ENCODE measurements around the gene DSCAM. TPM values are rescaled to one million over a fixed set of nuclear protein-coding genes. Genes with fewer than 3 reads are reported as not detected.

Gene DSCAM
- total and polyA plus RNA-seq, 2 donors (not counting 1 experiment from before 2014, with no cell fraction given): not detected

DNA sequence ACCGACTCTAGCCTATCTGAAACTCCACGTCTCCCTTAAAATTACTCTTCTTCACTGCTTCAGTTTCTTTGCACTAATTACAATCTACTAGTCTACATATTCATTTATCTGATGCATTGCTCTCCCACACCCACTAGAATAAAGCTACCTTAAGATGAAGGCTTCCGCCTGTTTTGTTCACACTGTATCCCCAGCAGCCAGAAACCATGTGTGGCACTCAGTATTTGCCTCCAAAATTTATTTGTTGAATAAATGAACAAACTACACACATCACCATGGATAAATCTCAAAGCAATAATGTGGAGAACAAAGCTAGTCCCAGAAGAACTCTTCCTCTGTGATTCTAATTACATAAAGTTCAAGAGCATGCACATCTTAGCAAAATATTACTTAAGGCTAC lies 95.7 kb downstream of the DSCAM start:
- ATAC-seq (ENCODE audit: low read depth) (no peak), DNase-seq (no peak)
- Histone ChIP-seq H3K36me3 (replicated peaks in 1 of 2; ENCODE audit: control extremely low read depth in 1 of 2, control insufficient read depth in 1 of 2, extremely low read depth in 1 of 2, insufficient read depth in 2 of 2, low read length in 1 of 2) (no peaks in the 10 kb centered on the region), H2AFZ (ENCODE audit: insufficient read depth, low read depth, low read length, poor library complexity, severe bottlenecking) (no peak overlapping the region), H3K27ac (ENCODE audit: low read length in 2 of 2) (no peak overlapping the region), H3K27me3 (replicated peaks in 1 of 4; ENCODE audit: control extremely low read depth in 1 of 4, control insufficient read depth in 3 of 4, insufficient read depth in 4 of 4, low read length in 3 of 4) (no peaks in the 10 kb centered on the region), H4K20me1 (ENCODE audit: control insufficient read depth, insufficient read depth, low read length, poor library complexity, severe bottlenecking) (no peaks in the 10 kb centered on the region), H3K9me3 (ENCODE audit: control extremely low read depth in 1 of 3, control insufficient read depth in 2 of 3, insufficient read depth in 1 of 3, low read length in 2 of 3) (peaks cover 0 to 4% (median 0%) of the 10 kb centered on the region in 3 donors), H3K4me1 (ENCODE audit: control insufficient read depth in 2 of 2, insufficient read depth in 2 of 2, low read length in 2 of 2) (no peaks in the 10 kb centered on the region), H3K4me3 (ENCODE audit: control extremely low read depth in 1 of 5, extremely low read depth in 1 of 5, insufficient read depth in 1 of 5, low read depth in 2 of 5, low read length in 4 of 5) (no peak overlapping the region), H3K9ac (ENCODE audit: low read length) (no peak overlapping the region), H3K79me2 (ENCODE audit: control insufficient read depth, insufficient read depth, low read length) (no peaks in the 10 kb centered on the region), H3K4me2 (replicated peaks; ENCODE audit: low read depth, low read length, poor library complexity, severe bottlenecking) (no peak overlapping the region)
- Mint-ChIP-seq H3K27ac (no peak overlapping the region), H3K9me3 (ENCODE audit: insufficient read depth) (no peaks in the 10 kb centered on the region), H3K27me3 (no peaks in the 10 kb centered on the region), H3K4me3 (no peak overlapping the region), H3K4me1 (no peaks in the 10 kb centered on the region)
- 95% methylated on average over 2 of the region's 3 CpGs for WGBS (ENCODE audit: insufficient coverage)
- no peak for TF ChIP-seq CTCF (IDR thresholded peaks at IDR 0.05)
- TF ChIP-seq EZH2 (IDR thresholded peaks at IDR 0.05; ENCODE audit: borderline replicate concordance, insufficient read depth, low read depth, low read length, poor library complexity, severe bottlenecking): no peak
- intact Hi-C loops (cut with micrococcal nuclease): no loop called here
- ChIA-PET POLR2A (no interaction called here), CTCF (no interaction called here)

DNA sequence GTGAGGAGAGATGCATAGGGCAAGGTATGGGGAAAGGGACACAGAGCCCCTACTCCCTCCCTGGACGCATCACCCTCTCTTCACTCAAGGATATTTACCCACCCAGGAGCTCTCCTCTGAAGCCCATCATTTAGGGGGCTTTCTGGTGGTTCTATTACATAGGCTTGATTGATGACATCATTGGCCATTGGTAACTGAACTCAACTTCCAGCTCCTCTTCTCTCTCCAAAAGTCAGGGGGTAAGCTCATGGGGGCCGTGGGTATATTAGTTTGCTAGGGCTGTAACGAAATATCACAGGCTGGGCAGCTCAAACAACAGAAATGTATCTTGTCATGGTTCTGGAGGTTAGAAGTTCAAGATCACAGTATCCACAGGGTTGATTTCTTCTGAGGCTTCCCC lies 110.8 kb downstream of the DSCAM start:
- no peaks in the 10 kb centered on the region for H3K4me1 Mint-ChIP-seq
- 71% methylated on average over 1 of the region's 3 CpGs for WGBS (ENCODE audit: insufficient coverage)
- H3K4me1 ChIP-seq (ENCODE audit: control insufficient read depth in 2 of 2, insufficient read depth in 2 of 2, low read length in 2 of 2): no peaks in the 10 kb centered on the region
- no peak overlapping the region for H3K27ac Mint-ChIP-seq
- no peak overlapping the region for H3K27ac ChIP-seq (ENCODE audit: low read length in 2 of 2)
- no peaks in the 10 kb centered on the region for H3K9me3 Mint-ChIP-seq (ENCODE audit: insufficient read depth)
- peaks cover 0 to 6% (median 0%) of the 10 kb centered on the region in 3 donors for H3K9me3 ChIP-seq (ENCODE audit: control extremely low read depth in 1 of 3, control insufficient read depth in 2 of 3, insufficient read depth in 1 of 3, low read length in 2 of 3)
- TF ChIP-seq EZH2 (IDR thresholded peaks at IDR 0.05; ENCODE audit: borderline replicate concordance, insufficient read depth, low read depth, low read length, poor library complexity, severe bottlenecking) (no peak), CTCF (IDR thresholded peaks at IDR 0.05) (no peak)
- H3K9ac ChIP-seq (ENCODE audit: low read length): no peak overlapping the region
- ATAC-seq (ENCODE audit: low read depth): no peak
- no peak overlapping the region for H3K4me3 Mint-ChIP-seq
- H3K4me3 ChIP-seq (ENCODE audit: control extremely low read depth in 1 of 5, extremely low read depth in 1 of 5, insufficient read depth in 1 of 5, low read depth in 2 of 5, low read length in 4 of 5): no peak overlapping the region
- DNase-seq: no peak
- CTCF ChIA-PET: no interaction called here
- POLR2A ChIA-PET: no interaction called here
- H3K4me2 ChIP-seq (replicated peaks; ENCODE audit: low read depth, low read length, poor library complexity, severe bottlenecking): no peak overlapping the region
- H3K27me3 Mint-ChIP-seq: no peaks in the 10 kb centered on the region
- H3K79me2 ChIP-seq (ENCODE audit: control insufficient read depth, insufficient read depth, low read length): no peaks in the 10 kb centered on the region
- H3K27me3 ChIP-seq (replicated peaks in 1 of 4; ENCODE audit: control extremely low read depth in 1 of 4, control insufficient read depth in 3 of 4, insufficient read depth in 4 of 4, low read length in 3 of 4): no peaks in the 10 kb centered on the region
- no peak overlapping the region for H2AFZ ChIP-seq (ENCODE audit: insufficient read depth, low read depth, low read length, poor library complexity, severe bottlenecking)
- intact Hi-C loops (cut with micrococcal nuclease): no loop called here
- H3K36me3 ChIP-seq (replicated peaks in 1 of 2; ENCODE audit: control extremely low read depth in 1 of 2, control insufficient read depth in 1 of 2, extremely low read depth in 1 of 2, insufficient read depth in 2 of 2, low read length in 1 of 2): no peaks in the 10 kb centered on the region
- H4K20me1 ChIP-seq (ENCODE audit: control insufficient read depth, insufficient read depth, low read length, poor library complexity, severe bottlenecking): no peaks in the 10 kb centered on the region
